HK-2 (cell line): ENCODE measurements around the gene IPO13.

Source experiments
- DNase-seq: peaks from one replicate; pipeline ENCODE4 v3.0.0-alpha.2; 2018; ENCODE audit not compliant: unreplicated experiment

The IPO13 gene

GRCh38 chr1:43946236-43947060 lies at the start of gene IPO13:
IPO13 (plus strand) TSS chr1:43946950; CDS start chr1:43947601, 651 bp downstream.
- DNase-seq, result peak; percentile 97

GRCh38 chr1:43898981-43899380 lies 47.8 kb upstream of the IPO13 start:
- no peak for DNase-seq

- DNase-seq, result no peak
Measured at GRCh38 chr1:43900386-43900785, 46.4 kb upstream of the IPO13 start.

- no peak for DNase-seq
Measured at GRCh38 chr1:43901196-43901961, 45.4 kb upstream of the IPO13 start.

- DNase-seq, result no peak
Measured at GRCh38 chr1:43902058-43902831, 44.5 kb upstream of the IPO13 start.

- no peak for DNase-seq
Measured at GRCh38 chr1:43904660-43905551, 41.8 kb upstream of the IPO13 start.

- no peak for DNase-seq
Measured at GRCh38 chr1:43908226-43908625, 38.5 kb upstream of the IPO13 start.

GRCh38 chr1:43908858-43909257 lies 37.9 kb upstream of the IPO13 start:
- DNase-seq, result no peak

- no peak for DNase-seq
Measured at GRCh38 chr1:43910343-43910742, 36.4 kb upstream of the IPO13 start.

- DNase-seq, result no peak
Measured at GRCh38 chr1:43912607-43913006, 34.1 kb upstream of the IPO13 start.

- no peak for DNase-seq
Measured at GRCh38 chr1:43913051-43913501, 33.7 kb upstream of the IPO13 start.

- no peak for DNase-seq
Measured at GRCh38 chr1:43913666-43914360, 32.9 kb upstream of the IPO13 start.

GRCh38 chr1:43914576-43915525 lies 31.9 kb upstream of the IPO13 start:
- DNase-seq, result no peak

- no peak for DNase-seq
Measured at GRCh38 chr1:43919906-43920305, 26.8 kb upstream of the IPO13 start.

- DNase-seq, result no peak
Measured at GRCh38 chr1:43921022-43921421, 25.7 kb upstream of the IPO13 start.

- no peak for DNase-seq
Measured at GRCh38 chr1:43924516-43924915, 22.2 kb upstream of the IPO13 start.

- DNase-seq, result no peak
Measured at GRCh38 chr1:43925846-43926245, 20.9 kb upstream of the IPO13 start.

- DNase-seq, result no peak
Measured at GRCh38 chr1:43930168-43930948, 16.4 kb upstream of the IPO13 start.

- DNase-seq, result no peak
Measured at GRCh38 chr1:43930949-43931275, 15.8 kb upstream of the IPO13 start.
